GM21737 (cell line): ENCODE results near the gene ACTL7B.
"Not testable (repeated sequence)": the region's sequence is repeated elsewhere in the genome, so short reads cannot be mapped to it uniquely, and the experiment has no call there.

ENCODE experiments used
- ATAC-seq: cut with Tn5 transposase; IDR thresholded peaks from one replicate; pipeline ENCODE4 v1.9.1; 2021; ENCODE audit warnings: mild to moderate bottlenecking, moderate library complexity; ENCODE audit not compliant: unreplicated experiment

ACTL7B gene, protein sequence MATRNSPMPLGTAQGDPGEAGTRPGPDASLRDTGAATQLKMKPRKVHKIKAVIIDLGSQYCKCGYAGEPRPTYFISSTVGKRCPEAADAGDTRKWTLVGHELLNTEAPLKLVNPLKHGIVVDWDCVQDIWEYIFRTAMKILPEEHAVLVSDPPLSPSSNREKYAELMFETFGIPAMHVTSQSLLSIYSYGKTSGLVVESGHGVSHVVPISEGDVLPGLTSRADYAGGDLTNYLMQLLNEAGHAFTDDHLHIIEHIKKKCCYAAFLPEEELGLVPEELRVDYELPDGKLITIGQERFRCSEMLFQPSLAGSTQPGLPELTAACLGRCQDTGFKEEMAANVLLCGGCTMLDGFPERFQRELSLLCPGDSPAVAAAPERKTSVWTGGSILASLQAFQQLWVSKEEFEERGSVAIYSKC

GRCh38 chr9:108855888-108856287 is at the start of gene ACTL7B:
Gene ACTL7B (minus strand): TSS chr9:108855986. CDS start chr9:108855930, 56 bp downstream.
- ATAC-seq: no peak

DNA sequence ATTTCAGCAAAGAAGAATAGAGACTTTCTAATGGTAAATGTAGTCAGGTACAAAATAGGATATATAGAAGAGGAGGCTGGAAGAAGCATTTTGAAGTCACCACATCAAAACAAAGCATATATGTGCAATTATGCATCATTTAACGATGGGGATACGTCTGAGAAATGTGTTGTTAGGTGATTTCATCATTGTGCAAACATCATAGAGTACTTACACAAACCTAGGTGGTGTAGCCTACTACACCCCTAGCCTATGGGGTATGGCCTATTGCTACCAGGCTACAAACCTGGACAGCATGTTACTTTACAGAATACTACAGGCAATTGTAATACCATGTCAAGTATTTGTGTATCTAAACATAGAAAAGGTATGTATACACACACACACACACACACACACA is 49.7 kb upstream of the ACTL7B start:
- ATAC-seq: no peak

DNA sequence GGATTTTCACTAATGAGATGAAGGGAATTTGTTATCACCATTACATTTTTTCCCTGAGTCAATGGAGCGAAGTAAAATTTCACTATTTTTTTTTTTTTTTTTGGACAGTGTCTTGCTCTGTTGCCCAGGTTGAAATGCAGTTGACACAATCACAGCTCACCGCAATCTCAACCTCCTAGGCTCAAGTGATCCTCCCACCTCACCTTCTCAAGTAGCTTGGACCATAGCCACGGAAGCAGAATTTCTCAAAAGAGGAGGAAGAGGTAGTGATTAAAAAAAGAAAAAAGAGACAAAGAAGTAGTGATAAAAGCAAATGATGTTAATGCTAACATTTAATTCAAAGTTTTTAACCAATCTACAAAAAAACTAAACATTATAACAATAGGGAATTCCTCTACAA is 48.4 kb upstream of the ACTL7B start:
- ATAC-seq: no peak

GRCh38 chr9:108903420-108904103 is 47.8 kb upstream of the ACTL7B start:
- ATAC-seq: no peak

GRCh38 chr9:108900176-108900575 is 44.4 kb upstream of the ACTL7B start:
- no peak for ATAC-seq

DNA sequence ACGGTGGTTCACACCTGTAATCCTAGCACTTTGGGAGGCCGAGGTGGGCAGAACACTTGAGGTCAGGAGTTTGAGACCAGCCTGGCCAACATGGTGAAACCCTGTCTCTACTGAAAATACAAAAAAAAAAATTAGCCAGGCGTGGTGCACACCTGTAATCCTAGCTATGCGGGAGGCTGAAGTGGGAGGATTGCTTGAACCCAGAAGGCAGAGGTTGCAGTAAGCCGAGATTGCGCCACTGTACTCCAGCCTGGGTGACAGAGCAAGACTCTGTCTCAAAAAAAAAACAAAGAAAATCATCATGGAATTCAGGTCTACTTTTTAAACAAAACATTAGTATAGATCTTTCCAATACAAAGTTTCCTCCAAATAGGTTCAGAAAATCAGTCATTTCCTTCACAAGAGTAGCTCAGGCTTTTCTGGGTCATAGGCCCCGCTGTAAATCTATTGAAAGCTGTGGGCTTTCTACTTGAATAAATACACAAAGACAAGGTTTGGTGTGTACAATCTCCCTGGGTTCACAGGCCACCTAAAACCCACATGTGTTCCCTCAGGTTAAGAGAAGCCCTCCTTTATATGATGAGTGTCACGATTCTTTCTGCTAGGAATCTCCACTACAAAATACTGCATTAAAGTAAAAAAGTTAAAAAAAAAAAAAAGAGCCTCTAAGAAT is 43.4 kb upstream of the ACTL7B start:
- not testable (repeated sequence) for ATAC-seq

- ATAC-seq: no peak
Observed at GRCh38 chr9:108897324-108898096, 41.7 kb upstream of the ACTL7B start.

DNA sequence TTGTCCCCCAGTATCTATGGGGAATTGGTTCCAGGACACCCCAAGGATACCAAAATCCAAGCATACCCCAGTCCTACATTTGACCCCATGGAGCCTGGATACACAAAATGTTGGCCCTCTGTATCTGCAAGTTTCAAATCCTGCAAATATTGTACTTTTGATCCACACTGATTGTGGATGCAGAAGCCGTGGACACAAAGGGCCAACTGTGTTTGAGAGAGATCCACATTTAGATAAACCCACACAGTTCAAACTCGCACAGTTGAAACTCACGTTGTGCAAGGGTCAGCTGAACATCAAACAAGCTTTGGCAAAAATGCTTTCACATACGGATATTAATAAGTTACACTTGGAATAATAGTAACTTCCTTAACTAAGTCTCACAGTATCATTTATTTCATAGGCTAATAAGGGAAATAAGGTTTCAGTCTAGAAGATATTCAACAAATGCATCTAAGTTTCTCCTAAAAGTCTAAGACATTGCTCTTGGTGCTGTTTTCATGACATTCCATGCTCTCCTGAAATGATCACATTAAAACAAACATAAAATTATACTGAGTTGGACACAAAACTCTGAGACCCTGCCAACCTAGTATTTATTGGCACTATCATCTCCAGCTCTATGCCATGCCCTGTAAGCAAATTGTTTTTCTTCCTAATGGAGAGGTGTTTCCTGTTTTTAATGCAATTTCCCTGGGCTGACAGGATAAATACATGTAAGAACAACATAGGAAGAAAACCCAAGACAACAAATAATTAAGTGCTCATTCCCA is 38.6 kb upstream of the ACTL7B start:
- ATAC-seq: no peak

GRCh38 chr9:108889649-108890067 is 33.9 kb upstream of the ACTL7B start:
- ATAC-seq: no peak

DNA sequence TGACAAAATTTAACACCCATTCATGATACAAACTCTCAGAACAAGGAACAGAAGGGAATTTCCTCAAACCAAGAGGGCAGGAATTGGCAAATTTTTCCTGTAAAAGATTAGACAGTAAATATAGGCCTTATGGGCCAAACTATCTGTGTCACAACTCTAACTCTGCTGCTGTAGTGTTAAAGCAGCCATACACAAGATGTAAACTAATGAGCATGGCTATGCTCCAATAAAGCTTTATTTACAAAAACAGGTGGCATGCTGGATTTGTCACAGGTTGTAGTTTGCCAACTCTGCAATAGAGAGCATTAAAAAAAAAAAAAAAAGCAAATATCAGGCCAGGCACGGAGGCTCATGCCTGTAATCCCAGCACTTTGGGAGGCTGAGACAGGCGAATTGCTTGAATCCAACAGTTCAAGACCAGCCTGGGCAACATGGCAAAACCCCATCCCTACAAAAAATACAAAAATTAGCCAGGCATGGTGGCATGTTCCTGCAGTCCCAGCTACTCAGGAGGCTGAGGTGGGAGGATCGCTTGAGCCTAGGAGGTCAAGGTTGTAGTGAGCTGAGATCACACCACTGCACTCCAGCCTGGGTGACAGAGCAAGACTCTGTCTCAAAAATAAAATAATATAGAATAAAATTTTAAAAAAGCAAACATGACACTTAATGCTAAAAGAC is 30.9 kb upstream of the ACTL7B start:
- ATAC-seq: not testable (repeated sequence)

DNA sequence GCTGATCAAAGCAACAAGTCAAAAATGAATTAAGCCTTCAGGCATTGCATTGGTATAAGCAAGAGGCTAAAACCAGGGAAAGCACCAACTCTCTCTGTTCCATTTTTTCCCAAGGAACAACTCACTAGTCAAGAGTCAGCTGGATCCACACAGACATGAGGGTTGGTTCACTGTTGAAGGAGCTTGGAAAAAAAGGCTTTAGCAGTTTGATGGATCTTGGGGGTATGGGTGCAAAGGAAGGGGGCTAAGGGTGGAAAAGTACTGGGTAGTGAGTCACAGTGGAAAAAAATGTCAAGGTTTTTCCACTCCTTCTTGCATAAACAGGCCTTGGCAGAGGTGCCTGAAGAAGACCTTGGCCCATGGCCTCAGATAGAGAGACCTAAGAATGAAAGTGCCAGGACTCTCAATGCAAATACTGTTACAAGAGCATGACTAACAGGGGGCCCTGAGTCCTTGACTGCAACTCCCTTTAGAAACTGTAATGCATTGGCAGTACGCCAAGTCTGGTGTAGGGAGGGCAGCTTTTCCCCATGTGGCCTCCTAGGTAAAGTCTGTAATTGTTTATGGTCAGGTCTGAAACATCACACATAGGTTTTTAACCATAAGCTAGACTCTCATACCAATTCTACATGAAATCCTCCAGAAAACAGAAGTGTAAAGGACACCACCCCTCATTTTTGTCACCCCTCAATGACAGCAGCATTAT is 30.0 kb upstream of the ACTL7B start:
- peak; percentile 96 for ATAC-seq

- no peak for ATAC-seq
Observed at GRCh38 chr9:108884701-108885100, 28.9 kb upstream of the ACTL7B start.

DNA sequence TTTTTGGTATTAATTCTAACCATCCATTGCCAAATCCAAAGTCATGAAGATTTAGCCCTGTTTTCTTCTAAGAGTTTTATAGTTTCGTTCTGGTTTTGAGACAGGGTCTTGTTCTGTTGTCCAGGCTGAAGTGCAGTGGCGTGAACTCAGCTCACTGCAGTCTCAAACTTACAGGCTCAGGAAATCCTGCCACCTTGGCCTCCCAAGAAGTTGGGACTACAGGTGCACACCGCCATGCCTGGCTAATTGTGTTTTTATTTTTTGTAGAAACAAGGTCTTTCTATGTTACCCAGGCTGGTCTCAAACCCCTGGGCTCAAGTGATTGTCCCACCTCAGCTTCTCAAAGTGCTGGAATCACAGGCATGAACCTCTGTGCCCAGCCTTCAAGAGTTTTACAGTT is 27.3 kb upstream of the ACTL7B start:
- no peak for ATAC-seq

DNA sequence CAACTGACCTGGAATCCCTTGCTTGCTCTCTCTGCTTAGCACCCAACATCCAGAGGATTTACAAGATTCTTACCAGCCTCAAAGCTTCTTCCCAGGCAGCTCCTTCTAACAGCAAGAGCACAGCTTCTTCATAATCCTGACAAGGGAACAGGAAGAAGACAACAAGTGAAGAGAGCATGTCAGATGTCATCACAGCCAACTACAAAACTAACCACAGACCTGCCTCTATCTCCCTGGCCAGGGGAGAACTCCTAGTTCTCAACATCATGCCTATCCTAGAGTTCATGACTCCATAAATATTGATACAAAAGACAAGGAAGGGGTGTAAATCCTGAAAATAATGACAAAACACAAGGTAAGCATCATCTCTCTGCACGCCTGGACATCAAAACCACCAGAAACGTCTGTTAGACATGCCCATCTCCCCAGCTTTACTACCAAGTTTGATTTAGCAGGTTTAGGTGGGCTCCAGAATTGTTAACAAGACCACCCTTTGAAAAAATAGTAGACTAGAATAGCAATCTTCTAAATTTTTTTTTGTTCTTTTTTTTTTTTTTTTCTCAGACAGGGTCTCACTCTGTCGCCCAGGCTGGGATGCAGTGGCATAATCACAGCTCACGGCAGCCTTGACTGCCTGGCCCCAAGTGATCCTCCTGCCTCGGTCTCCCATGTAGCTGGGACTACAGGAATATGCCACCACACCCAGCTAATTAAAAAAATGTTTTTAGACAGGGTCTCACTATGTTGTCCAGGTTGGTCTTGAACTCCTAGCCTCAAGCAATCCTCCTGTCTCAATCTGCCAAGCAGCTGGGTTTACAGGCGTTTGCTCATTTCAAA is 26.5 kb upstream of the ACTL7B start:
- ATAC-seq: no peak

DNA sequence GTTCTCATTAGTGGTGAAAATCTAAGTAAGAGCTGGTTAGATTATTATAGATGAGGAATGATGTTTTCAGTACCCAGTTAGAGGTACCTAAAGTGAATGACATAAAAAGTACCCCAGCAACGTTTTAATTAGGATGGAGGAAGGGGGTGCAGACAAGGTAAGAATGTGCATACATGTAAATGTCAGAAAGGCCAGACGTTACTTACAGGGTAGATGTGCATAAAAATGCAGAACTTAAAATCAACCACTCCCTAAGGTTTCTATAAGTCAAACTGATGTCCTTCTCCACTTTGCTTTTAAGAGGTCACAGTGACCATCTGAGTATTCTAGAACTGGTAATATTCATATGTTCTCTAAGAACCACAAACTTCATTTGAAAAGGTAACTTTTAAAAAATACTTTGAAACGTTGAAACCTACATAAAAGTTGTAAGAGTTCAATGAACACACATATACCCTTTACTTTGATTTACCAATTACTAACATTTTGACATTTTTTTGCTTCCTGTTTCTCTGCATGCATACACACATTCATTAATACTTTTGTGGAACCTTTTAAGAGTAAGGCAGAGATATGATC is 25.0 kb upstream of the ACTL7B start:
- ATAC-seq: no peak

DNA sequence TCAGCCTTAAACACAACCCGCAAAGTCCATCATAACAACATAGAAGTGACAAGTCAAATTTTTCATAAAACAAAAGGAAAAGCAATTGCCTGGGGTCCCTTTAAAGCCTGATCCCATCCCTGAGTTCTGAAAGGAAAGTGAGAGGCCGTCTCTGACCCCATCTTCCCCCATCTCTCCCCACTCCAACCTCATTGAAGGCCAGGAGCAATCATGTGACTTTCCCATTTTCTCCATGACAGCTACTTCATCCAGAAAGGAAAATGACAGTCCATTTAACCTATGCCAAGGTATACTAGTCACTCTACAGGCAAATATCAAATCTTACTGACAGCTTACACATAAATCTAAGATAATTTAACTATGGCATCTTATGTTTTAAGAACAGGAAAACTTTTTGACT is 21.7 kb upstream of the ACTL7B start:
- no peak for ATAC-seq

DNA sequence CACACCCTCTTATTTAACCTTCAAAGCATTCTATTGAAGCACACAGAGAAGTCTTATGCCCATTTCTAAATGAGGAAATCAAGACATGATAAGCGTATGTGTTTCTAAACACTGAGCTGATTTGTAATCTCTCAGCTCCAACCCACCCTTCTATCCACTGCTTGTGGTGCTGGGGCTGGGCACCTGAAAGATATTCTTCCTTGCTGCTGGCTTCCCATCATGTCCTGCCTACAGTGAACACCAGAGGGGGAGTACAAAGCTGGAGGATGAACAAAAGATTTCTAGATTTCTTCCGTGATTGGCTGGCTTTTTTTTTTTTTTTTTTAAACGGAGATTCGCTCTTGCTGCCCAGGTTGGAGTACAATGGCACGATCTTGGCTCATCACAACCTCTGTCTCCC is 20.6 kb upstream of the ACTL7B start:
- ATAC-seq: no peak
